GM12878 (cell line): ENCODE data around the gene PPAT. TPM values are rescaled to one million over a fixed set of nuclear protein-coding genes. Genes with fewer than 3 reads are reported as not detected.

Experiments
- ATAC-seq: fragments of 200-7000 bp; cut with Tn5 transposase; 3 replicates; pipeline ENCODE4 v1.9.1; 2020; ENCODE audit warnings: mild to moderate bottlenecking, moderate library complexity
- BruUV-seq: library from RNA; stranded (reverse); fragments of 400-500 nt; replicated peaks from 2 replicates; lab custom pipeline; 2021; lab: Mats Ljungman, UMichigan
- CTCF ChIA-PET: fragments of 300-600 bp; sonication (Branson Sonifier 250); formaldehyde crosslinking; extraction: SDS; loops from one replicate; lab custom pipeline; 2021; ENCODE audit warnings: inconsistent platforms; lab: Yijun Ruan, JAX
- POLR2A ChIA-PET: fragments of 350-600 bp; formaldehyde crosslinking; extraction: SDS; loops from one replicate; lab custom pipeline; 2021; ENCODE audit warnings: inconsistent platforms; lab: Charles Lee
- RAD21 ChIA-PET: fragments of 300-600 bp; sonication (Branson Sonifier 250); formaldehyde crosslinking; loops from one replicate; lab custom pipeline; 2023; ENCODE audit warnings: antibody characterized with exemption; ENCODE audit not compliant: unreplicated experiment; lab: Charles Lee
- SMC1A ChIA-PET: fragments of 300-600 bp; sonication (Branson Sonifier 250); formaldehyde crosslinking; loops from one replicate; lab custom pipeline; 2023; ENCODE audit not compliant: unreplicated experiment, uncharacterized antibody; lab: Charles Lee
- DNase-seq: peaks from one replicate; pipeline ENCODE4 v3.0.0-alpha.2; 2011; ENCODE audit warnings: low read depth, low spot score
- FAIRE-seq: peaks from 3 replicates; lab custom pipeline; 2011; peaks lifted over from hg19 to GRCh38; lab: Jason Lieb, UNC
- H2AFZ ChIP-seq: 2 replicates; pipeline ENCODE4 v1.6.0; 2011; ENCODE audit warnings: low read depth, low read length, control low read depth; ENCODE audit not compliant: control insufficient read depth
- H3K27ac ChIP-seq: 2 replicates; pipeline ENCODE4 v1.5.1; 2011; ENCODE audit warnings: control low read depth; ENCODE audit not compliant: control insufficient read depth, insufficient read depth
- H3K27me3 ChIP-seq, 2 experiments: replicated peaks in 1 of 2; 2 replicates each; pipeline versions ENCODE4 v1.6.0 to v1.6.1; 2011; ENCODE audit warnings: low read length in 1 of 2; ENCODE audit not compliant: control insufficient read depth in 2 of 2, insufficient read depth in 2 of 2
- H3K36me3 ChIP-seq, 2 experiments: 2 replicates each; pipeline ENCODE4 v1.5.1; 2011; ENCODE audit warnings: low read length in 1 of 2; ENCODE audit not compliant: control insufficient read depth in 2 of 2, insufficient read depth in 2 of 2
- H3K4me1 ChIP-seq: 2 replicates; pipeline ENCODE4 v1.6.1; 2011; ENCODE audit warnings: mild to moderate bottlenecking, low read length, moderate library complexity, mixed read lengths; ENCODE audit not compliant: control insufficient read depth, insufficient read depth
- H3K4me2 ChIP-seq: 2 replicates; pipeline ENCODE4 v1.6.0; 2011; ENCODE audit warnings: control low read depth; ENCODE audit not compliant: control insufficient read depth, insufficient read depth
- H3K4me3 ChIP-seq: fragments of 200-600 bp; sonication (generic); 2 replicates; pipeline ENCODE4 v1.5.1; 2016
- H3K79me2 ChIP-seq: 2 replicates; pipeline ENCODE4 v1.6.0; 2011; ENCODE audit warnings: low read length; ENCODE audit not compliant: control insufficient read depth, insufficient read depth
- H3K9ac ChIP-seq: 2 replicates; pipeline ENCODE4 v1.8.0; 2011; ENCODE audit warnings: low read length, control low read depth, mixed read lengths; ENCODE audit not compliant: control insufficient read depth, insufficient read depth
- H3K9me3 ChIP-seq: replicated peaks from 3 replicates; pipeline ENCODE4 v1.5.1; 2011; ENCODE audit warnings: mild to moderate bottlenecking, low read length; ENCODE audit not compliant: control insufficient read depth, insufficient read depth
- H4K20me1 ChIP-seq: 2 replicates; pipeline ENCODE4 v1.6.0; 2011; ENCODE audit not compliant: control insufficient read depth, insufficient read depth
- RAD21 ChIP-seq: IDR thresholded peaks from 2 replicates; pipeline ENCODE4 v1.6.1; 2011; ENCODE audit warnings: mild to moderate bottlenecking, low read depth, low read length, moderate library complexity; ENCODE audit not compliant: insufficient read depth
- SMC3 ChIP-seq: IDR thresholded peaks from 2 replicates; pipeline ENCODE4 v1.6.1; 2011; ENCODE audit warnings: low read length, improper control_type of control experiment, borderline replicate concordance
- WGBS: methylation state at CpG from one replicate; pipeline ENCODE4 v1.1.6; 2016; ENCODE audit warnings: low lambda C conversion rate; ENCODE audit not compliant: insufficient replicate concordance, insufficient coverage; ENCODE audit errors: missing lambda C conversion rate; 5-methylcytosine and 5-hydroxymethylcytosine counted together
- in situ Hi-C: fragments of 300-500 bp; cut with MboI; formaldehyde crosslinking; loops from 9 replicates; pipeline ENCODE4 v1.14.3; 2018; ENCODE audit warnings: mixed read lengths
- intact Hi-C: fragments of 100-400 bp; cut with micrococcal nuclease; formaldehyde crosslinking; loops from one replicate; pipeline ENCODE4 v1.14.2; 2022; ENCODE audit not compliant: unreplicated experiment
- polyA plus RNA-seq, 11 experiments: library from polyadenylated mRNA; depleted of rRNA in 4 of 11; unstranded in 6 of 11; stranded (reverse) in 5 of 11; fragments of >200 nt; fragmentation: Nextera tagmentation in 4 of 11; fragmentation: Illumina TruSeq in 1 of 11; extraction: Ambion mirVana in 4 of 11; extraction: Trizol in 1 of 11; gene quantifications; 1 replicate in 1 of 11; 2 replicates in 10 of 11; pipeline versions ENCODE4 v1.2.1 to v1.2.3, GENCODE V29; 2011 to 2016; ENCODE audit warnings: inconsistent platforms in 2 of 11, missing spikeins in 2 of 11, low read depth in 1 of 11
- total RNA-seq, 4 experiments: library from RNA; depleted of rRNA in 3 of 4; stranded (reverse); fragments of >200 nt in 3 of 4; fragmentation: Illumina TruSeq in 1 of 4; extraction: Trizol in 1 of 4; gene quantifications; 2 replicates each; pipeline versions ENCODE4 v1.2.1 to v1.2.3, GENCODE V29; 2013 to 2021
- TF ChIP-seq, protein P1 (sequence below), 3 experiments: IDR thresholded peaks in 2 of 3; conservative IDR thresholded peaks in 1 of 3; 2 replicates each; pipeline ENCODE4 v1.5.1; 2011; ENCODE audit warnings: low read depth in 3 of 3, low read length in 3 of 3, mild to moderate bottlenecking in 3 of 3, control low read depth in 2 of 3, moderate library complexity in 2 of 3, inconsistent platforms in 1 of 3, mixed read lengths in 1 of 3; ENCODE audit not compliant: control insufficient read depth in 2 of 3, insufficient read depth in 1 of 3; ENCODE audit errors: extremely low read depth in 1 of 3
- TF ChIP-seq, protein P2 (sequence below): fragments of 450-650 bp; IDR thresholded peaks from 2 replicates; pipeline ENCODE4 v1.6.1; 2016; ENCODE audit warnings: mild to moderate bottlenecking
- TF ChIP-seq, protein P3 (sequence below): IDR thresholded peaks from 2 replicates; pipeline ENCODE4 v1.6.1; 2012; ENCODE audit warnings: low read depth, low read length, improper control_type of control experiment

PPAT gene
- total and polyA plus RNA-seq, 10 of the 15 experiments (the other 5 are each of a cell fraction or from before 2014, with no cell fraction given): 24.9 to 50.7 (median 38.0) TPM

DNA sequence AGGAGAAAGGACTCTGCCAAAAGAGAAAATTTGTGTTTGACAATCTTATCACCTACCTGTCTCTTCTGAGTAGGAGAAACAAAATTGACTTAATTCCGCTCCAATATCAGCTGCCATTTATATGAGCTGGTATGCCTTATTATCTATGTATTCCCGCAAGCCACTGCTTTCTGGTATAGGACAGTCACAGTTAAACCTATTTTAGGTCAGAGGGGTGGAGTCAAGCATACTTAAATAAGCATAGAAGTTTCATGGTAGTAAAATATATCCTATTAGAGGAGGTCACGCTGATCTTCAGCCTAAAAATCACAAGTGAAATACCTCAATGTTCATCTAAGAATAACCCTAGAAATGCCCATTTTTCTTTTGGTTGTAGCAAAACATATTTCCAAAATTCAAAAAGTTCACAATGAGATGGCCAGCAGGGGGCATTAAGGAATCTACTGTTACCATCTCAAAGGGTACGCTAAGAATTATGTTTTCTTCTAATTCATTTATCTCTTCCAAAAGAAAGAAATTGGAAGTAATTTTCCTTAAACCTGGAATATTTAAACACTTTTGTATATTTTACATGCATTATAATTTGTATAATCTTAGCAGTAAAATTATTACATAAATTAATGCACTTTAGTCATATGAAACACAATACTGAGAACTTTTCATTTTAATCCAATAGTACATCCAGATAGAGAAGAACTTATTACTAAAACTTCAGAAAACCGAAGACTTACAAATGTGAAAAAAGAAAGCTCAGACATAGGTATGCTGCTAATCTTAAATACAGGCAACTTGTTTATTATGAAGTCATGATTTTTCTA, 10.5 kb downstream of the PPAT start:
- no peak overlapping the region for H3K4me3 ChIP-seq
- peak; percentile 55 for TF ChIP-seq RAD21
- TF ChIP-seq, protein P1, sequence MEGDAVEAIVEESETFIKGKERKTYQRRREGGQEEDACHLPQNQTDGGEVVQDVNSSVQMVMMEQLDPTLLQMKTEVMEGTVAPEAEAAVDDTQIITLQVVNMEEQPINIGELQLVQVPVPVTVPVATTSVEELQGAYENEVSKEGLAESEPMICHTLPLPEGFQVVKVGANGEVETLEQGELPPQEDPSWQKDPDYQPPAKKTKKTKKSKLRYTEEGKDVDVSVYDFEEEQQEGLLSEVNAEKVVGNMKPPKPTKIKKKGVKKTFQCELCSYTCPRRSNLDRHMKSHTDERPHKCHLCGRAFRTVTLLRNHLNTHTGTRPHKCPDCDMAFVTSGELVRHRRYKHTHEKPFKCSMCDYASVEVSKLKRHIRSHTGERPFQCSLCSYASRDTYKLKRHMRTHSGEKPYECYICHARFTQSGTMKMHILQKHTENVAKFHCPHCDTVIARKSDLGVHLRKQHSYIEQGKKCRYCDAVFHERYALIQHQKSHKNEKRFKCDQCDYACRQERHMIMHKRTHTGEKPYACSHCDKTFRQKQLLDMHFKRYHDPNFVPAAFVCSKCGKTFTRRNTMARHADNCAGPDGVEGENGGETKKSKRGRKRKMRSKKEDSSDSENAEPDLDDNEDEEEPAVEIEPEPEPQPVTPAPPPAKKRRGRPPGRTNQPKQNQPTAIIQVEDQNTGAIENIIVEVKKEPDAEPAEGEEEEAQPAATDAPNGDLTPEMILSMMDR (IDR thresholded peaks at IDR 0.05 in 2 of 3, conservative IDR thresholded peaks at IDR 0.05 in 1 of 3; ENCODE audit: control insufficient read depth in 2 of 3, extremely low read depth in 1 of 3, insufficient read depth in 1 of 3, low read depth in 3 of 3, low read length in 3 of 3): peak; percentile 53 to 57 (median 55)
- peak; percentile 60; the same call in 1 of the 2 replicates for TF ChIP-seq SMC3
- TF ChIP-seq, protein P2, sequence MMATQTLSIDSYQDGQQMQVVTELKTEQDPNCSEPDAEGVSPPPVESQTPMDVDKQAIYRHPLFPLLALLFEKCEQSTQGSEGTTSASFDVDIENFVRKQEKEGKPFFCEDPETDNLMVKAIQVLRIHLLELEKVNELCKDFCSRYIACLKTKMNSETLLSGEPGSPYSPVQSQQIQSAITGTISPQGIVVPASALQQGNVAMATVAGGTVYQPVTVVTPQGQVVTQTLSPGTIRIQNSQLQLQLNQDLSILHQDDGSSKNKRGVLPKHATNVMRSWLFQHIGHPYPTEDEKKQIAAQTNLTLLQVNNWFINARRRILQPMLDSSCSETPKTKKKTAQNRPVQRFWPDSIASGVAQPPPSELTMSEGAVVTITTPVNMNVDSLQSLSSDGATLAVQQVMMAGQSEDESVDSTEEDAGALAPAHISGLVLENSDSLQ: no peak
- TF ChIP-seq, protein P3, sequence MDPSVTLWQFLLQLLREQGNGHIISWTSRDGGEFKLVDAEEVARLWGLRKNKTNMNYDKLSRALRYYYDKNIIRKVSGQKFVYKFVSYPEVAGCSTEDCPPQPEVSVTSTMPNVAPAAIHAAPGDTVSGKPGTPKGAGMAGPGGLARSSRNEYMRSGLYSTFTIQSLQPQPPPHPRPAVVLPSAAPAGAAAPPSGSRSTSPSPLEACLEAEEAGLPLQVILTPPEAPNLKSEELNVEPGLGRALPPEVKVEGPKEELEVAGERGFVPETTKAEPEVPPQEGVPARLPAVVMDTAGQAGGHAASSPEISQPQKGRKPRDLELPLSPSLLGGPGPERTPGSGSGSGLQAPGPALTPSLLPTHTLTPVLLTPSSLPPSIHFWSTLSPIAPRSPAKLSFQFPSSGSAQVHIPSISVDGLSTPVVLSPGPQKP: no peak
- no peaks in the 10 kb centered on the region for H3K27me3 ChIP-seq
- FAIRE-seq (peak; percentile 61), ATAC-seq (peak; percentile 53), DNase-seq (no peak)
- H4K20me1 ChIP-seq: no peaks in the 10 kb centered on the region
- H3K4me2 ChIP-seq: peak overlapping the region; percentile 57
- ChIA-PET SMC1A (interaction anchor here (0.8 to 4.8 kb wide), 22 partner anchors 9 to 411 kb away, joined by 3 to 48 read pairs (median 4); partner anchors contain the start of genes PAICS, PPAT and SRP72), RAD21 (interaction anchor here (0.8 to 4.6 kb wide), 9 partner anchors 10 to 412 kb away, joined by 3 to 41 read pairs (median 4); partner anchors contain the start of genes PAICS and PPAT), CTCF (interaction anchor here (0.7 to 7.2 kb wide), 25 partner anchors 9 to 412 kb away, joined by 3 to 89 read pairs (median 7); partner anchors contain the start of genes AASDH, PAICS and PPAT), POLR2A (interaction anchor here (0.9 to 1.5 kb wide), 3 partner anchors 11 to 37 kb away, joined by 3 to 13 read pairs (median 4); partner anchors contain the start of genes PAICS and PPAT)
- H3K9ac ChIP-seq: no peak overlapping the region
- in situ Hi-C loops: no loop called here
- 51% methylated on average over 5 of the region's 5 CpGs for WGBS
- peaks cover 5% of the 10 kb centered on the region for H3K4me1 ChIP-seq
- peaks cover 95% of the 10 kb centered on the region for H3K79me2 ChIP-seq
- H3K27ac ChIP-seq: no peak overlapping the region
- H3K9me3 ChIP-seq: no peaks in the 10 kb centered on the region; the same call in 2 of the 3 replicates
- no peak overlapping the region for H2AFZ ChIP-seq
- BruUV-seq: no TSS peak
- 0 out of 4 replicates have a peak, but pooled peaks cover 0 to 3% of the 10 kb centered on the region in 2 experiments for H3K36me3 ChIP-seq
- intact Hi-C loops: loop anchor here (1.0 to 5.0 kb wide), 3 partner anchors 119 to 412 kb away; no protein-coding TSS in a partner anchor
